ENCODE measurements around the gene RNASE2.
A peak's percentile ranks its signal among the peaks of the same experiment; 100 is the strongest.

The RNASE2 gene

DNA sequence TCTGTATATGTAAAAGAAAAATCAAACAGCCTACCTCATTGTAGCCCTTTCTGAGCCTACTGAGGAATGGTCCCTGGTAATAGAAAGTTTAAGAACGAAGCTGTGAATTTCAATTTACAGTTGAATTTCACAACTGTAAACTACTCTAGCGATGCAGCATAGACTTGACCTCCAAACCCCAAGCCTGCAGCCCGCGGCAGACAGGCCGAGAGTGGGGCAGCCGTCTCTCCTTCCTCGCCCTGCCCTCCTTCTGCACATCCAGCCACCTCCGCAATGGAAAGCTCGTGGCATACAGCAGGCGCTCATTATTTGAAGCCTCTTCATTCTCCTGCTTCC lies 15.3 kb downstream of the RNASE2 start:
- Histone ChIP-seq H3K27ac (peak overlapping the region; percentile 63 to 80), H3K4me1 (peaks cover 0 to 27% (median 14%) of the 10 kb centered on the region in 4 donors), H3K27me3 (no peaks in the 10 kb centered on the region), H3K4me3 (peak overlapping the region; percentile 60 to 63), H3K36me3 (no peaks in the 10 kb centered on the region), H3K9me3 (no peaks in the 10 kb centered on the region)
- no peak for DNase-seq
- intact Hi-C loops (cut with DNase I; ENCODE audit: low total_unique reads), result loop anchor here (5.0 kb wide), 1 partner anchor 288 kb away; the partner anchor contains the start of gene RNASE4
- no peak for TF ChIP-seq CTCF (IDR thresholded peaks at IDR 0.05)

- no peaks in the 10 kb centered on the region for H3K27me3 ChIP-seq
- DNase-seq, result peak; percentile 75 to 92
- intact Hi-C loops (cut with DNase I; ENCODE audit: low total_unique reads), result loop anchor here (5.0 kb wide), 1 partner anchor 289 kb away; the partner anchor contains the start of gene RNASE4
- H3K27ac ChIP-seq, result peak overlapping the region; percentile 63 to 80
- peak overlapping the region; percentile 60 to 63 for H3K4me3 ChIP-seq
- peaks cover 0 to 27% (median 14%) of the 10 kb centered on the region in 4 donors for H3K4me1 ChIP-seq
- no peaks in the 10 kb centered on the region for H3K36me3 ChIP-seq
- TF ChIP-seq CTCF (IDR thresholded peaks at IDR 0.05), result peak; percentile 87
- no peaks in the 10 kb centered on the region for H3K9me3 ChIP-seq
Observed at GRCh38 chr14:20970983-20971704, 15.9 kb downstream of the RNASE2 start.

- H3K4me1 ChIP-seq, result peaks cover 0 to 27% (median 14%) of the 10 kb centered on the region in 4 donors
- peak overlapping the region; percentile 63 to 80 for H3K27ac ChIP-seq
- intact Hi-C loops (cut with DNase I; ENCODE audit: low total_unique reads), result loop anchor here (5.0 kb wide), 1 partner anchor 289 kb away; the partner anchor contains the start of gene RNASE4
- TF ChIP-seq CTCF (IDR thresholded peaks at IDR 0.05), result no peak
- H3K36me3 ChIP-seq, result no peaks in the 10 kb centered on the region
- H3K4me3 ChIP-seq, result peak overlapping the region; percentile 60 to 63
- H3K27me3 ChIP-seq, result no peaks in the 10 kb centered on the region
- no peak for DNase-seq
- no peaks in the 10 kb centered on the region for H3K9me3 ChIP-seq
Observed at GRCh38 chr14:20971705-20972021, 16.4 kb downstream of the RNASE2 start.

DNA sequence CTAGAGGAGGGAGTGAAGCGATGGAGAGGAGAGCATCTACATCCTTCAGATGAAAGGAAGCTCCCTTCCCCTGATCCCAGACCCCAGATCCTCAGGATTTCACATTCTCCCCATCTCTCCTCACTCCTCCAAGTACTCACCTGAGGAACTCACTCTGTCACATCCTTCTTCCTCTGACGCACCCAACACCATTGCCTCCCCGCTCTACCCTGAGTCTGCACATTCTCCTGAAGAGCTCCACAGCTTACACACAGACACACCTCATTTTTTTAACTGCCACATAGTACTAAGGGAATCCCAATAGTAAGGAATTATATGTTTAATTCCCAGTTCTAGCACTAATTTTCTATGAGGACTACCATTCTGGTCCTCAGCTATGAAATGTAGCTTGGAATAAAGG lies 18.2 kb downstream of the RNASE2 start:
- Histone ChIP-seq H3K4me1 (peaks cover 0 to 27% (median 14%) of the 10 kb centered on the region in 4 donors), H3K27ac (no peak overlapping the region), H3K27me3 (no peaks in the 10 kb centered on the region), H3K4me3 (no peak overlapping the region), H3K9me3 (no peaks in the 10 kb centered on the region), H3K36me3 (no peaks in the 10 kb centered on the region)
- no peak for DNase-seq
- intact Hi-C loops (cut with DNase I; ENCODE audit: low total_unique reads), result loop anchor here (5.0 kb wide), 1 partner anchor 291 kb away; the partner anchor contains the start of gene RNASE4
- TF ChIP-seq CTCF (IDR thresholded peaks at IDR 0.05), result no peak

- intact Hi-C loops (cut with DNase I; ENCODE audit: low total_unique reads), result no loop called here
- Histone ChIP-seq H3K4me3 (no peak overlapping the region), H3K27ac (no peak overlapping the region), H3K4me1 (peaks cover 0 to 23% (median 10%) of the 10 kb centered on the region in 4 donors), H3K36me3 (no peaks in the 10 kb centered on the region), H3K27me3 (no peaks in the 10 kb centered on the region), H3K9me3 (no peaks in the 10 kb centered on the region)
- no peak for DNase-seq
- TF ChIP-seq CTCF (IDR thresholded peaks at IDR 0.05), result no peak
Observed at GRCh38 chr14:20976291-20976690, 21.0 kb downstream of the RNASE2 start.

Data from tibial artery (tissue), 4 donors.